Measurements from ENCODE around the gene FMN1. TPM values are rescaled to one million over a fixed set of nuclear protein-coding genes. Genes with fewer than 3 reads are reported as not detected.

The FMN1 gene
- total RNA-seq, 1 experiment from 2014 or later: 4.5 TPM

DNA sequence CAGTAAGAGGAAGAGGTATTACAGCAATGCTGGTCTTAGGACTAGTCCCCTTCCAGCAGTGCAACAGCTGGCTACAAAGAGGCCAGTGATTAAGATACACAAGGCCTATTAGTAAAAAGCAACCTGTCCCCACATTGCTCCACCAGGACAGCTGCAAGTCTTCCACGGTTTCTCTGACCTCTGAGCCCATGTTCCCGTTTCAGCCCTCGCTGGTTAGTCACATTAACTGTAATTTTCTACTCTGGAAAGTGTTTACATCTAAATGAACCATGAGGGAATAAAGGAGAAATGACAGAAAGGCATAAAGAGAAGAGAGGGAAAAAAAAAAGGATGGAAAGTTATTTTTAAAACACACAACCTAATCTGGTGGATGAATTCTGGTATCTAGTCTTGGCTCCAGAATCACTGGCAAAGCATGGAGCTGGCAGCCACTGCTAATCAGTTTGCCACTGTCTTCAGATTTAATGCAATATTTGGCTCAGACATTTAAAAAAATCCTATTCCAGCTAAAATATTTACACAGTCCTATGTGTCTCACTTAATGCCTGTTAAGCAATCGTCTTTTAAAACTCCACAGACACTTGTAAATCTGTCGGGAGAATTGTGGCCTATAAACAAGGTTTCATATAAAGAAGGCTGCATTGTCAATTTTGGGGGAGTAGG lies 321.8 kb downstream of the FMN1 start (continued):
- TF ChIP-seq ZSCAN18 (CRISPR knock-in tag; IDR thresholded peaks at IDR 0.05) (no peak), ELF4 (CRISPR knock-in tag; IDR thresholded peaks at IDR 0.05; ENCODE audit: low read depth) (no peak), NR3C1 (CRISPR knock-in tag; conservative IDR thresholded peaks at IDR 0.05; ENCODE audit: low read depth) (no peak)
- TF ChIP-seq, protein P1, sequence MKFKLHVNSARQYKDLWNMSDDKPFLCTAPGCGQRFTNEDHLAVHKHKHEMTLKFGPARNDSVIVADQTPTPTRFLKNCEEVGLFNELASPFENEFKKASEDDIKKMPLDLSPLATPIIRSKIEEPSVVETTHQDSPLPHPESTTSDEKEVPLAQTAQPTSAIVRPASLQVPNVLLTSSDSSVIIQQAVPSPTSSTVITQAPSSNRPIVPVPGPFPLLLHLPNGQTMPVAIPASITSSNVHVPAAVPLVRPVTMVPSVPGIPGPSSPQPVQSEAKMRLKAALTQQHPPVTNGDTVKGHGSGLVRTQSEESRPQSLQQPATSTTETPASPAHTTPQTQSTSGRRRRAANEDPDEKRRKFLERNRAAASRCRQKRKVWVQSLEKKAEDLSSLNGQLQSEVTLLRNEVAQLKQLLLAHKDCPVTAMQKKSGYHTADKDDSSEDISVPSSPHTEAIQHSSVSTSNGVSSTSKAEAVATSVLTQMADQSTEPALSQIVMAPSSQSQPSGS (CRISPR knock-in tag; IDR thresholded peaks at IDR 0.05; ENCODE audit: borderline replicate concordance, low read depth): no peak

GRCh38 chr15:32871883-32872282 lies 322.6 kb downstream of the FMN1 start:
- no peak overlapping the region for H3K4me3 Mint-ChIP-seq
- POLR2A ChIA-PET: no interaction called here

DNA sequence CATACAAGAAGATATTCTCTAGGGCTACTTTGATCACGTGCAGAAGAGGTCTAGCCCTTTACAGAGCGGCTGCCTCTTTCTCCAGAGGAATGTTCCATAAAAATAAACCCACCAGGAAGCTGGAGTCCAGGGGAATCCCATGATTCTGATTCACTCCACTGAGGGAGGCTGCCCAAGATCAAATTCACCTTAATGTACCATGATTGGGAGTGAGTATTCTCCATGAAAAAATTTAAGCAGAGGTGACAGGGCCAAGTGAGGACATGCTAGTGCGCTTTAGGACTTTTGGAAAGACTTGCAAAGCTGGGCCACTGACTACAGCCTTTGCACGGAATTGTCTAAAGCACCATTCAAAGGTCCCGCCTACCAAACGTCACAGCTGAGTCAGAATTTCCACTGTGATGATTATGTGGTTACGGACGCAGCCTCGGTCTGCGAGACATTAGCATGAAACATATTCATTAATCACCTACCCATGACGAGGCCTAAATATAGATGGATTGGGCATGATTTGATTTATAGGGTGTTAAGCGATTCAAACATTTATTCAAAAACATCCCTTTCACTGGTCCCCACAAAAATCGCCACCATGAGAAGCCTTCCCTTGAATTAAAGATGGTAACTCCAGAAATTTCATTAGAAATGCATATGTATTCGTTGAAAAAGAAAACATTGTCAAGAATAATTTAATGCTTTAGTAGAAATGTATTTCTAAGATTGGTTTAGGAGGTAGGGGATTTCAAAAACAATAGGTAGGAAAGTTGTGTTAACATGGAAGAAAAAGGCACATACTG lies 324.1 kb downstream of the FMN1 start:
- DNase-seq (ENCODE audit: low spot score): no peak
- Mint-ChIP-seq H3K27me3 (ENCODE audit: low read depth) (no peaks in the 10 kb centered on the region), H3K36me3 (no peaks in the 10 kb centered on the region), H3K4me3 (no peak overlapping the region), H3K4me1 (peaks cover 11% of the 10 kb centered on the region), H3K27ac (no peak overlapping the region), H3K9me3 (no peaks in the 10 kb centered on the region)
- no peak for ATAC-seq
- CTCF ChIA-PET: no interaction called here
- POLR2A ChIA-PET: no interaction called here
- TF ChIP-seq, protein P2, sequence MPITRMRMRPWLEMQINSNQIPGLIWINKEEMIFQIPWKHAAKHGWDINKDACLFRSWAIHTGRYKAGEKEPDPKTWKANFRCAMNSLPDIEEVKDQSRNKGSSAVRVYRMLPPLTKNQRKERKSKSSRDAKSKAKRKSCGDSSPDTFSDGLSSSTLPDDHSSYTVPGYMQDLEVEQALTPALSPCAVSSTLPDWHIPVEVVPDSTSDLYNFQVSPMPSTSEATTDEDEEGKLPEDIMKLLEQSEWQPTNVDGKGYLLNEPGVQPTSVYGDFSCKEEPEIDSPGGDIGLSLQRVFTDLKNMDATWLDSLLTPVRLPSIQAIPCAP (CRISPR knock-in tag; IDR thresholded peaks at IDR 0.05): no peak
- TF ChIP-seq ZNF263 (CRISPR knock-in tag; IDR thresholded peaks at IDR 0.05; ENCODE audit: low read depth) (no peak), NR3C1 (CRISPR knock-in tag; conservative IDR thresholded peaks at IDR 0.05; ENCODE audit: low read depth) (no peak), ZNF396 (CRISPR knock-in tag; IDR thresholded peaks at IDR 0.05; ENCODE audit: borderline replicate concordance) (no peak), SOX15 (CRISPR knock-in tag; IDR thresholded peaks at IDR 0.05) (no peak), ZSCAN18 (CRISPR knock-in tag; IDR thresholded peaks at IDR 0.05) (no peak)
- TF ChIP-seq, protein P3, sequence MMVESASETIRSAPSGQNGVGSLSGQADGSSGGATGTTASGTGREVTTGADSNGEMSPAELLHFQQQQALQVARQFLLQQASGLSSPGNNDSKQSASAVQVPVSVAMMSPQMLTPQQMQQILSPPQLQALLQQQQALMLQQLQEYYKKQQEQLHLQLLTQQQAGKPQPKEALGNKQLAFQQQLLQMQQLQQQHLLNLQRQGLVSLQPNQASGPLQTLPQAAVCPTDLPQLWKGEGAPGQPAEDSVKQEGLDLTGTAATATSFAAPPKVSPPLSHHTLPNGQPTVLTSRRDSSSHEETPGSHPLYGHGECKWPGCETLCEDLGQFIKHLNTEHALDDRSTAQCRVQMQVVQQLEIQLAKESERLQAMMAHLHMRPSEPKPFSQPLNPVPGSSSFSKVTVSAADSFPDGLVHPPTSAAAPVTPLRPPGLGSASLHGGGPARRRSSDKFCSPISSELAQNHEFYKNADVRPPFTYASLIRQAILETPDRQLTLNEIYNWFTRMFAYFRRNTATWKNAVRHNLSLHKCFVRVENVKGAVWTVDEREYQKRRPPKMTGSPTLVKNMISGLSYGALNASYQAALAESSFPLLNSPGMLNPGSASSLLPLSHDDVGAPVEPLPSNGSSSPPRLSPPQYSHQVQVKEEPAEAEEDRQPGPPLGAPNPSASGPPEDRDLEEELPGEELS (CRISPR knock-in tag; IDR thresholded peaks at IDR 0.05): no peak
- TF ChIP-seq, protein P4, sequence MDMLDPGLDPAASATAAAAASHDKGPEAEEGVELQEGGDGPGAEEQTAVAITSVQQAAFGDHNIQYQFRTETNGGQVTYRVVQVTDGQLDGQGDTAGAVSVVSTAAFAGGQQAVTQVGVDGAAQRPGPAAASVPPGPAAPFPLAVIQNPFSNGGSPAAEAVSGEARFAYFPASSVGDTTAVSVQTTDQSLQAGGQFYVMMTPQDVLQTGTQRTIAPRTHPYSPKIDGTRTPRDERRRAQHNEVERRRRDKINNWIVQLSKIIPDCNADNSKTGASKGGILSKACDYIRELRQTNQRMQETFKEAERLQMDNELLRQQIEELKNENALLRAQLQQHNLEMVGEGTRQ (CRISPR knock-in tag; IDR thresholded peaks at IDR 0.05): no peak
- TF ChIP-seq, protein P5, sequence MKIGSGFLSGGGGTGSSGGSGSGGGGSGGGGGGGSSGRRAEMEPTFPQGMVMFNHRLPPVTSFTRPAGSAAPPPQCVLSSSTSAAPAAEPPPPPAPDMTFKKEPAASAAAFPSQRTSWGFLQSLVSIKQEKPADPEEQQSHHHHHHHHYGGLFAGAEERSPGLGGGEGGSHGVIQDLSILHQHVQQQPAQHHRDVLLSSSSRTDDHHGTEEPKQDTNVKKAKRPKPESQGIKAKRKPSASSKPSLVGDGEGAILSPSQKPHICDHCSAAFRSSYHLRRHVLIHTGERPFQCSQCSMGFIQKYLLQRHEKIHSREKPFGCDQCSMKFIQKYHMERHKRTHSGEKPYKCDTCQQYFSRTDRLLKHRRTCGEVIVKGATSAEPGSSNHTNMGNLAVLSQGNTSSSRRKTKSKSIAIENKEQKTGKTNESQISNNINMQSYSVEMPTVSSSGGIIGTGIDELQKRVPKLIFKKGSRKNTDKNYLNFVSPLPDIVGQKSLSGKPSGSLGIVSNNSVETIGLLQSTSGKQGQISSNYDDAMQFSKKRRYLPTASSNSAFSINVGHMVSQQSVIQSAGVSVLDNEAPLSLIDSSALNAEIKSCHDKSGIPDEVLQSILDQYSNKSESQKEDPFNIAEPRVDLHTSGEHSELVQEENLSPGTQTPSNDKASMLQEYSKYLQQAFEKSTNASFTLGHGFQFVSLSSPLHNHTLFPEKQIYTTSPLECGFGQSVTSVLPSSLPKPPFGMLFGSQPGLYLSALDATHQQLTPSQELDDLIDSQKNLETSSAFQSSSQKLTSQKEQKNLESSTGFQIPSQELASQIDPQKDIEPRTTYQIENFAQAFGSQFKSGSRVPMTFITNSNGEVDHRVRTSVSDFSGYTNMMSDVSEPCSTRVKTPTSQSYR (CRISPR knock-in tag; IDR thresholded peaks at IDR 0.05): no peak

More at GRCh38 chr15:32871883-32872282, 322.6 kb downstream of the FMN1 start:
- Mint-ChIP-seq H3K27me3 (ENCODE audit: low read depth) (no peaks in the 10 kb centered on the region), H3K27ac (no peak overlapping the region), H3K36me3 (no peaks in the 10 kb centered on the region), H3K4me1 (peaks cover 5% of the 10 kb centered on the region), H3K9me3 (no peaks in the 10 kb centered on the region)
- ATAC-seq: no peak
- no peak for DNase-seq (ENCODE audit: low spot score)
- TF ChIP-seq OVOL2 (CRISPR knock-in tag; IDR thresholded peaks at IDR 0.05; ENCODE audit: borderline replicate concordance): no peak
- TF ChIP-seq ZNF671 (CRISPR knock-in tag; IDR thresholded peaks at IDR 0.05): no peak
- TF ChIP-seq, protein P6, sequence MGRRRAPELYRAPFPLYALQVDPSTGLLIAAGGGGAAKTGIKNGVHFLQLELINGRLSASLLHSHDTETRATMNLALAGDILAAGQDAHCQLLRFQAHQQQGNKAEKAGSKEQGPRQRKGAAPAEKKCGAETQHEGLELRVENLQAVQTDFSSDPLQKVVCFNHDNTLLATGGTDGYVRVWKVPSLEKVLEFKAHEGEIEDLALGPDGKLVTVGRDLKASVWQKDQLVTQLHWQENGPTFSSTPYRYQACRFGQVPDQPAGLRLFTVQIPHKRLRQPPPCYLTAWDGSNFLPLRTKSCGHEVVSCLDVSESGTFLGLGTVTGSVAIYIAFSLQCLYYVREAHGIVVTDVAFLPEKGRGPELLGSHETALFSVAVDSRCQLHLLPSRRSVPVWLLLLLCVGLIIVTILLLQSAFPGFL (CRISPR knock-in tag; IDR thresholded peaks at IDR 0.05; ENCODE audit: borderline replicate concordance): no peak
- TF ChIP-seq ATF1 (CRISPR knock-in tag; IDR thresholded peaks at IDR 0.05): no peak
- no peak for TF ChIP-seq ESRRA (CRISPR knock-in tag; IDR thresholded peaks at IDR 0.05; ENCODE audit: borderline replicate concordance)
- no peak for TF ChIP-seq CREM (CRISPR knock-in tag; IDR thresholded peaks at IDR 0.05)
- no peak for TF ChIP-seq RORB (CRISPR knock-in tag; IDR thresholded peaks at IDR 0.05)
- TF ChIP-seq, protein P7, sequence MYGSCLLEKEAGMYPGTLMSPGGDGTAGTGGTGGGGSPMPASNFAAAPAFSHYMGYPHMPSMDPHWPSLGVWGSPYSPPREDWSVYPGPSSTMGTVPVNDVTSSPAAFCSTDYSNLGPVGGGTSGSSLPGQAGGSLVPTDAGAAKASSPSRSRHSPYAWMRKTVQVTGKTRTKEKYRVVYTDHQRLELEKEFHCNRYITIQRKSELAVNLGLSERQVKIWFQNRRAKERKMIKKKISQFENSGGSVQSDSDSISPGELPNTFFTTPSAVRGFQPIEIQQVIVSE (CRISPR knock-in tag; IDR thresholded peaks at IDR 0.05; ENCODE audit: borderline replicate concordance): no peak
- TF ChIP-seq NFE2L1 (CRISPR knock-in tag; IDR thresholded peaks at IDR 0.05): no peak
- no peak for TF ChIP-seq ZNF263 (CRISPR knock-in tag; IDR thresholded peaks at IDR 0.05; ENCODE audit: low read depth)
- CTCF ChIA-PET: interaction anchor here (1.2 kb wide), 1 partner anchor 84 kb away, joined by 3 read pairs; no protein-coding TSS in a partner anchor
